Mammary epithelial cell (primary cell): ENCODE data around the gene AGPAT2.

Experiments used
- EZH2 ChIP-seq: IDR thresholded peaks from 2 replicates; pipeline ENCODE4 v1.6.1; 2012; ENCODE audit warnings: low read length, inconsistent platforms, borderline replicate concordance
- TF ChIP-seq, protein P1 (sequence below), 2 donors: IDR thresholded peaks in 1 of 2; conservative IDR thresholded peaks in 1 of 2; 2 replicates each; pipeline ENCODE4 v1.5.1; 2011 to 2012; ENCODE audit warnings: inconsistent platforms in 2 of 2, low read length in 2 of 2, mild to moderate bottlenecking in 2 of 2, control low read depth in 1 of 2, low read depth in 1 of 2; ENCODE audit not compliant: insufficient read depth in 1 of 2; ENCODE audit errors: extremely low read depth in 1 of 2

DNA sequence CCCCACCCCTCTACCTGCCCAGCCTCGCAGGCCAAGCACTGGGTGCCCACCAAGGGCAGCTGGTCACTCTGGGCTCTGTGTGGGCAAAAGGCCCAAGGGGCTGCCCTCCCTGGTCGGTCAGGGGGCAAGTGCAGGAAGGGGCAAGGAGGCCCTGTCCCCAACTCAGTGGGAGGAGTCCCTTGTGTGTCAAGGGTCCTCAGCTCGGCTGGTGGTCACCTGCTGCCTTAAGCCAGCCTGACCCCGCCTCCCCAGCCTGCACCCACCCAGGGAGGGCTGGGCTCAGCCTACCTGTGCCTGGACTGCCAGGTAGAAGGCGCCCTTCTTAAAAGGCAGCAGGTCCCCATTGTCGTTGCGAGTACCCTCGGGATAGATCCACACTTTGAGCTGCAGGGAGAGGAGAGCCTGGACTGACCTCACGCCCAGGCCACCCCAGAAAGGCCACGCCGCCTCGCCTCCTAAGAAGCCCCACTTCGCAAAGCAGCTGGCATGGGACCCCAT is 10.9 kb downstream of the AGPAT2 start:
- TF ChIP-seq EZH2, result no peak
- TF ChIP-seq, protein P1, sequence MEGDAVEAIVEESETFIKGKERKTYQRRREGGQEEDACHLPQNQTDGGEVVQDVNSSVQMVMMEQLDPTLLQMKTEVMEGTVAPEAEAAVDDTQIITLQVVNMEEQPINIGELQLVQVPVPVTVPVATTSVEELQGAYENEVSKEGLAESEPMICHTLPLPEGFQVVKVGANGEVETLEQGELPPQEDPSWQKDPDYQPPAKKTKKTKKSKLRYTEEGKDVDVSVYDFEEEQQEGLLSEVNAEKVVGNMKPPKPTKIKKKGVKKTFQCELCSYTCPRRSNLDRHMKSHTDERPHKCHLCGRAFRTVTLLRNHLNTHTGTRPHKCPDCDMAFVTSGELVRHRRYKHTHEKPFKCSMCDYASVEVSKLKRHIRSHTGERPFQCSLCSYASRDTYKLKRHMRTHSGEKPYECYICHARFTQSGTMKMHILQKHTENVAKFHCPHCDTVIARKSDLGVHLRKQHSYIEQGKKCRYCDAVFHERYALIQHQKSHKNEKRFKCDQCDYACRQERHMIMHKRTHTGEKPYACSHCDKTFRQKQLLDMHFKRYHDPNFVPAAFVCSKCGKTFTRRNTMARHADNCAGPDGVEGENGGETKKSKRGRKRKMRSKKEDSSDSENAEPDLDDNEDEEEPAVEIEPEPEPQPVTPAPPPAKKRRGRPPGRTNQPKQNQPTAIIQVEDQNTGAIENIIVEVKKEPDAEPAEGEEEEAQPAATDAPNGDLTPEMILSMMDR (conservative IDR thresholded peaks at IDR 0.05 in 1 of 2, IDR thresholded peaks at IDR 0.05 in 1 of 2; ENCODE audit: extremely low read depth in 1 of 2, insufficient read depth in 1 of 2, low read depth in 1 of 2, low read length in 2 of 2), result no peak
